A549 (cell line): ENCODE results near the gene MYEOV. TPM values are rescaled to one million over a fixed set of nuclear protein-coding genes. Genes with fewer than 3 reads are reported as not detected.

ENCODE experiments used
- ATAC-seq, 2 experiments: fragments of 200-7000 bp in 1 of 2; fragments of >200 bp in 1 of 2; cut with Nextera tagmentation in 1 of 2; cut with Tn5 transposase in 1 of 2; 3 replicates each; pipeline versions ENCODE4 v1.8.0 to v1.9.1; 2018 to 2020; ENCODE audit warnings: mild to moderate bottlenecking in 1 of 2, moderate library complexity in 1 of 2
- CTCF ChIA-PET: fragments of 300-600 bp; sonication (Branson Sonifier 250); formaldehyde crosslinking; extraction: SDS; loops from one replicate; lab custom pipeline; 2021; ENCODE audit warnings: antibody characterized with exemption, inconsistent platforms; lab: Yijun Ruan, JAX
- POLR2A ChIA-PET: fragments of 350-600 bp; formaldehyde crosslinking; extraction: SDS; loops from one replicate; lab custom pipeline; 2021; ENCODE audit warnings: antibody characterized with exemption, inconsistent platforms; lab: Yijun Ruan, JAX
- DNase-seq, 2 experiments: peaks; one replicate each; pipeline versions ENCODE4 v3.0.0 to v3.0.0-alpha.2; 2011 to 2016; ENCODE audit warnings: low read depth in 1 of 2, low spot score in 1 of 2
- FAIRE-seq: peaks from 2 replicates; lab custom pipeline; 2011; peaks lifted over from hg19 to GRCh38; lab: Jason Lieb, UNC
- H3K27ac ChIP-seq, 2 experiments: fragments of >200 bp; sonication (Bioruptor Twin); formaldehyde crosslinking; 3 replicates each; pipeline ENCODE4 v1.5.1; 2016 to 2017
- H3K4me1 ChIP-seq: fragments of >200 bp; sonication (Bioruptor Twin); formaldehyde crosslinking; 3 replicates; pipeline ENCODE4 v1.6.1; 2016
- H3K4me2 ChIP-seq: fragments of >200 bp; sonication (Bioruptor Twin); formaldehyde crosslinking; 3 replicates; pipeline ENCODE4 v1.6.1; 2016
- H3K4me3 ChIP-seq: fragments of >200 bp; sonication (Bioruptor Twin); formaldehyde crosslinking; 3 replicates; pipeline ENCODE4 v1.5.1; 2016
- H3K9me3 ChIP-seq: fragments of >200 bp; sonication (Bioruptor Twin); formaldehyde crosslinking; 3 replicates; pipeline ENCODE4 v1.6.1; 2016
- BCL3 ChIP-seq: fragments of >200 bp; sonication (Bioruptor Twin); formaldehyde crosslinking; IDR thresholded peaks from 3 replicates; pipeline ENCODE4 v1.6.1; 2016
- FOSL2 ChIP-seq, 2 experiments: fragments of 450-650 bp in 1 of 2; fragments of >200 bp in 1 of 2; sonication (Bioruptor Twin) in 1 of 2; formaldehyde crosslinking; IDR thresholded peaks; 2 replicates each; pipeline versions ENCODE4 v1.5.0 to v1.6.1; 2016 to 2020; ENCODE audit warnings: mild to moderate bottlenecking in 1 of 2, moderate library complexity in 1 of 2
- HOXB5 ChIP-seq: fragments of 250-450 bp; sonication (Bioruptor Pico); IDR thresholded peaks from 2 replicates; pipeline ENCODE4 v1.5.0; 2020; ENCODE audit warnings: mild to moderate bottlenecking, moderate library complexity
- JUN ChIP-seq, 2 experiments: fragments of >200 bp; sonication (Bioruptor Twin); formaldehyde crosslinking; IDR thresholded peaks; 2 replicates in 1 of 2; 3 replicates in 1 of 2; pipeline ENCODE4 v1.6.1; 2016 to 2017
- KDM5A ChIP-seq: fragments of 200-600 bp; sonication (generic); IDR thresholded peaks from 2 replicates; pipeline ENCODE4 v1.6.1; 2016; ENCODE audit warnings: antibody characterized with exemption, mild to moderate bottlenecking
- MAFK ChIP-seq: fragments of 450-650 bp; IDR thresholded peaks from 2 replicates; pipeline ENCODE4 v1.6.1; 2014; ENCODE audit not compliant: partially characterized antibody
- NPAS2 ChIP-seq: fragments of 250-450 bp; sonication (Bioruptor Pico); IDR thresholded peaks from 2 replicates; pipeline ENCODE4 v1.8.0; 2022; ENCODE audit warnings: mild to moderate bottlenecking, moderate library complexity, borderline replicate concordance
- POLR2A ChIP-seq: IDR thresholded peaks from 2 replicates; pipeline ENCODE4 v1.6.1; 2012; ENCODE audit warnings: mild to moderate bottlenecking, low read length
- POLR2AphosphoS2 ChIP-seq: conservative IDR thresholded peaks from 2 replicates; pipeline ENCODE4 v1.6.1; 2012; ENCODE audit warnings: low read length, improper control_type of control experiment, inconsistent platforms
- RAD21 ChIP-seq, 2 experiments: fragments of >200 bp in 1 of 2; sonication (Bioruptor Twin) in 1 of 2; formaldehyde crosslinking in 1 of 2; IDR thresholded peaks in 1 of 2; conservative IDR thresholded peaks in 1 of 2; 2 replicates in 1 of 2; 3 replicates in 1 of 2; pipeline ENCODE4 v1.6.1; 2012 to 2018; ENCODE audit warnings: inconsistent platforms in 1 of 2
- TP53 ChIP-seq: fragments of 250-450 bp; sonication (Bioruptor Pico); IDR thresholded peaks from 2 replicates; pipeline ENCODE4 v1.5.0; 2021; ENCODE audit warnings: mild to moderate bottlenecking, moderate library complexity
- ZC3H11A ChIP-seq: fragments of 450-650 bp; IDR thresholded peaks from 2 replicates; pipeline ENCODE4 v1.6.1; 2014; ENCODE audit warnings: antibody characterized with exemption, mild to moderate bottlenecking
- ZSCAN20 ChIP-seq: fragments of 250-450 bp; sonication (Bioruptor Pico); IDR thresholded peaks from 2 replicates; pipeline ENCODE4 v1.8.0; 2022; ENCODE audit warnings: mild to moderate bottlenecking, moderate library complexity
- WGBS: methylation state at CpG from one replicate; pipeline ENCODE4 v1.1.6; 2017; ENCODE audit errors: missing lambda C conversion rate; 5-methylcytosine and 5-hydroxymethylcytosine counted together
- polyA plus RNA-seq, 4 experiments: library from polyadenylated mRNA; depleted of rRNA in 3 of 4; stranded (reverse); fragments of >200 nt; fragmentation: RNase III in 1 of 4; extraction: RNeasy Plus Mini Kit Qiagen cat#74134 plus additional on column Dnase treatment in 1 of 4; gene quantifications; 2 replicates in 3 of 4; 3 replicates in 1 of 4; pipeline ENCODE4 v1.2.3, GENCODE V29; 2011 to 2017
- TF ChIP-seq, protein P1 (sequence below): IDR thresholded peaks from 2 replicates; pipeline ENCODE4 v1.6.1; 2012
- TF ChIP-seq, protein P2 (sequence below): fragments of 200-600 bp; sonication (generic); IDR thresholded peaks from 2 replicates; pipeline ENCODE4 v1.6.1; 2016; ENCODE audit warnings: antibody characterized with exemption, mild to moderate bottlenecking, moderate library complexity
- TF ChIP-seq, protein P3 (sequence below): IDR thresholded peaks from 2 replicates; pipeline ENCODE4 v1.6.1; 2012; ENCODE audit warnings: low read depth, borderline replicate concordance

MYEOV gene
- polyA plus RNA-seq, 2 of the 4 experiments (the other 2 are of a cell fraction): 92.3 to 102 TPM

GRCh38 chr11:69249311-69250185, 44.4 kb upstream of the MYEOV start:
- no peak for TF ChIP-seq RAD21 (conservative IDR thresholded peaks at IDR 0.05 in 1 of 2, IDR thresholded peaks at IDR 0.05 in 1 of 2)
- 80% methylated on average over 30 of the region's 35 CpGs for WGBS
- Histone ChIP-seq H3K4me1 (no peaks in the 10 kb centered on the region), H3K27ac (no peak overlapping the region), H3K4me2 (no peak overlapping the region), H3K9me3 (peaks cover 21% of the 10 kb centered on the region), H3K4me3 (no peak overlapping the region)
- FAIRE-seq: no peak
- ChIA-PET CTCF (interaction anchor here (0.6 to 1.7 kb wide), 6 partner anchors 9 to 669 kb away, joined by 3 to 5 read pairs (median 3); partner anchors contain the start of gene MYEOV), POLR2A (no interaction called here)
- DNase-seq: no peak
- peak in 1 of 2 experiments; percentile 29; a peak in 2 of 6 replicates for ATAC-seq

DNA sequence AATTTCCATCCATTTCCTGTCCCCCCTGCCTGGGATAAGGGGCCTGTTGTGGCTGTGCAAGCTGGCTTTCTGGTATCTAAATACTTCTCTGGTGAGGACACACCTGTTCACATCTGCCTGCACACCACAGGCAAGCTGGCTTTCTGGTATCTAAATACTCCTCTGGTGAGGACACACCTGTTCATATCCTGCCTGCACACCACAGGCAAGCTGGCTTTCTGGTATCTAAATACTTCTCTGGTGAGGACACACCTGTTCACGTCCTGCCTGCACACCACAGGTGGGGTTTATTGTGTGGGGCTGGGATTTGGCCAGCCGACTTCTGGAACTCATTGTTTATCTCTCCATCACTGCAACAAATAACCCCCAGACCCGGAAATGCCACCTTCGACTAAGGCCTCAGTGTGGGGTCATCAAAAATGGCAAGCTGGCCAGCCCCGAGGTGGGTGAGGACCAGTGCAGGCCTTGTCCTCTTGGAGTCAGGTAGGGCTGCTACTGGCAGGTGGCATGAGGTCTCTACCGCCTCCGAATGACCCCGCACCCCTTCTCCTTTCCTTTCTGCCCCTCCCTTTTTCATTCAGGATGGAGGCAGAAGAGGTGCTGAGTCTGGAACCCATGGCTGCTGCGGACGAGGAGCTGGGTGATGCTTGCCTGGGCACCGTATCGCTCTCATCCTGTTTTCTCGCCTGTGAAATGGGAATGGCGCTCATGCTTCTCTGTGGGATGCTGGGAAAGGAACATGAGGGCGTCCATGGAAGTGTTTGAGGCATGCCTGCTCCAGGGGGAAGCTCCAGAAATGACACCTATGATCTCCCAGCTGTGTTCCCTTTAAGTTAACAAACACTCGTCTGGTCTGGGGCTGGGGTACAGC, 43.5 kb upstream of the MYEOV start:
- ChIA-PET POLR2A (no interaction called here), CTCF (interaction anchor here (0.6 to 1.7 kb wide), 4 partner anchors 10 to 668 kb away, joined by 3 to 5 read pairs (median 3); partner anchors contain the start of gene MYEOV)
- Histone ChIP-seq H3K9me3 (peaks cover 24% of the 10 kb centered on the region), H3K4me1 (no peaks in the 10 kb centered on the region), H3K4me2 (no peak overlapping the region), H3K4me3 (no peak overlapping the region)
- DNase-seq: no peak
- no peak for ATAC-seq
- FAIRE-seq: no peak
- no peak for TF ChIP-seq MAFK
- TF ChIP-seq BCL3: no peak
- no peak for TF ChIP-seq ZC3H11A
- TF ChIP-seq KDM5A: no peak
- no peak for TF ChIP-seq POLR2A
- no peak for TF ChIP-seq POLR2AphosphoS2
- TF ChIP-seq JUN (IDR thresholded peaks at IDR 0.05): no peak
- TF ChIP-seq TP53 (CRISPR knock-in tag): no peak
- TF ChIP-seq, protein P1, sequence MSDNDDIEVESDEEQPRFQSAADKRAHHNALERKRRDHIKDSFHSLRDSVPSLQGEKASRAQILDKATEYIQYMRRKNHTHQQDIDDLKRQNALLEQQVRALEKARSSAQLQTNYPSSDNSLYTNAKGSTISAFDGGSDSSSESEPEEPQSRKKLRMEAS: no peak
- TF ChIP-seq, all 56 proteins: peak for 0
- WGBS: 75% methylated on average over 16 of the region's 16 CpGs
- H3K27ac ChIP-seq: no peak overlapping the region

GRCh38 chr11:69251057-69251393, 42.9 kb upstream of the MYEOV start:
- Histone ChIP-seq H3K4me3 (no peak overlapping the region), H3K4me1 (no peaks in the 10 kb centered on the region), H3K4me2 (no peak overlapping the region), H3K27ac (no peak overlapping the region), H3K9me3 (peaks cover 24% of the 10 kb centered on the region)
- FAIRE-seq (no peak), DNase-seq (no peak), ATAC-seq (no peak)
- POLR2A ChIA-PET: no interaction called here
- 79% methylated on average over 9 of the region's 10 CpGs for WGBS
- CTCF ChIA-PET: interaction anchor here (1.2 to 1.7 kb wide), 2 partner anchors 42 to 668 kb away, joined by 3 to 5 read pairs; partner anchors contain the start of gene MYEOV
- no peak for TF ChIP-seq NPAS2 (CRISPR knock-in tag)
- TF ChIP-seq MAFK: no peak
- TF ChIP-seq ZSCAN20 (CRISPR knock-in tag): no peak
- TF ChIP-seq, protein P2, sequence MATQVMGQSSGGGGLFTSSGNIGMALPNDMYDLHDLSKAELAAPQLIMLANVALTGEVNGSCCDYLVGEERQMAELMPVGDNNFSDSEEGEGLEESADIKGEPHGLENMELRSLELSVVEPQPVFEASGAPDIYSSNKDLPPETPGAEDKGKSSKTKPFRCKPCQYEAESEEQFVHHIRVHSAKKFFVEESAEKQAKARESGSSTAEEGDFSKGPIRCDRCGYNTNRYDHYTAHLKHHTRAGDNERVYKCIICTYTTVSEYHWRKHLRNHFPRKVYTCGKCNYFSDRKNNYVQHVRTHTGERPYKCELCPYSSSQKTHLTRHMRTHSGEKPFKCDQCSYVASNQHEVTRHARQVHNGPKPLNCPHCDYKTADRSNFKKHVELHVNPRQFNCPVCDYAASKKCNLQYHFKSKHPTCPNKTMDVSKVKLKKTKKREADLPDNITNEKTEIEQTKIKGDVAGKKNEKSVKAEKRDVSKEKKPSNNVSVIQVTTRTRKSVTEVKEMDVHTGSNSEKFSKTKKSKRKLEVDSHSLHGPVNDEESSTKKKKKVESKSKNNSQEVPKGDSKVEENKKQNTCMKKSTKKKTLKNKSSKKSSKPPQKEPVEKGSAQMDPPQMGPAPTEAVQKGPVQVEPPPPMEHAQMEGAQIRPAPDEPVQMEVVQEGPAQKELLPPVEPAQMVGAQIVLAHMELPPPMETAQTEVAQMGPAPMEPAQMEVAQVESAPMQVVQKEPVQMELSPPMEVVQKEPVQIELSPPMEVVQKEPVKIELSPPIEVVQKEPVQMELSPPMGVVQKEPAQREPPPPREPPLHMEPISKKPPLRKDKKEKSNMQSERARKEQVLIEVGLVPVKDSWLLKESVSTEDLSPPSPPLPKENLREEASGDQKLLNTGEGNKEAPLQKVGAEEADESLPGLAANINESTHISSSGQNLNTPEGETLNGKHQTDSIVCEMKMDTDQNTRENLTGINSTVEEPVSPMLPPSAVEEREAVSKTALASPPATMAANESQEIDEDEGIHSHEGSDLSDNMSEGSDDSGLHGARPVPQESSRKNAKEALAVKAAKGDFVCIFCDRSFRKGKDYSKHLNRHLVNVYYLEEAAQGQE: no peak
- TF ChIP-seq HOXB5 (CRISPR knock-in tag): no peak
- TF ChIP-seq, protein P3, sequence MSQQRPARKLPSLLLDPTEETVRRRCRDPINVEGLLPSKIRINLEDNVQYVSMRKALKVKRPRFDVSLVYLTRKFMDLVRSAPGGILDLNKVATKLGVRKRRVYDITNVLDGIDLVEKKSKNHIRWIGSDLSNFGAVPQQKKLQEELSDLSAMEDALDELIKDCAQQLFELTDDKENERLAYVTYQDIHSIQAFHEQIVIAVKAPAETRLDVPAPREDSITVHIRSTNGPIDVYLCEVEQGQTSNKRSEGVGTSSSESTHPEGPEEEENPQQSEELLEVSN: no peak
- no peak for TF ChIP-seq FOSL2 (IDR thresholded peaks at IDR 0.05)
- no peak for TF ChIP-seq FOSL2 (CRISPR knock-in tag; IDR thresholded peaks at IDR 0.05)
